HG02938 (cell line): ENCODE measurements around the gene SLX4IP.
"Not testable (repeated sequence)": the region's sequence is repeated elsewhere in the genome, so short reads cannot be mapped to it uniquely, and the experiment has no call there.

Experiments
- ATAC-seq: cut with Tn5 transposase; IDR thresholded peaks from one replicate; pipeline ENCODE4 v1.9.1; 2021; ENCODE audit warnings: mild to moderate bottlenecking, moderate library complexity; ENCODE audit not compliant: unreplicated experiment

The SLX4IP gene

GRCh38 chr20:10434832-10435812 lies at the start of gene SLX4IP:
Gene SLX4IP, plus strand, starts transcription at chr20:10435305. Its CDS starts 22,900 bp downstream, at chr20:10458205.
- ATAC-seq, result peak; percentile 55

- ATAC-seq, result no peak
Observed at GRCh38 chr20:10385850-10386544, 49.1 kb upstream of the SLX4IP start.

- no peak for ATAC-seq
Observed at GRCh38 chr20:10387686-10388085, 47.4 kb upstream of the SLX4IP start.

- no peak for ATAC-seq
Observed at GRCh38 chr20:10388597-10388996, 46.5 kb upstream of the SLX4IP start.

- no peak for ATAC-seq
Observed at GRCh38 chr20:10390709-10391108, 44.4 kb upstream of the SLX4IP start.

GRCh38 chr20:10394752-10395151 lies 40.4 kb upstream of the SLX4IP start:
- ATAC-seq, result not testable (repeated sequence)

GRCh38 chr20:10398834-10399369 lies 36.2 kb upstream of the SLX4IP start:
- no peak for ATAC-seq

- peak; percentile 73 for ATAC-seq
Observed at GRCh38 chr20:10402938-10403608, 32.0 kb upstream of the SLX4IP start.

- no peak for ATAC-seq
Observed at GRCh38 chr20:10404023-10404628, 31.0 kb upstream of the SLX4IP start.

GRCh38 chr20:10404959-10405530 lies 30.1 kb upstream of the SLX4IP start:
- ATAC-seq, result no peak

GRCh38 chr20:10408108-10408813 lies 26.8 kb upstream of the SLX4IP start:
- ATAC-seq, result no peak

- no peak for ATAC-seq
Observed at GRCh38 chr20:10411673-10412072, 23.4 kb upstream of the SLX4IP start.

- peak; percentile 53 for ATAC-seq
Observed at GRCh38 chr20:10412591-10413408, 22.3 kb upstream of the SLX4IP start.

GRCh38 chr20:10415013-10415650 lies 20.0 kb upstream of the SLX4IP start:
- ATAC-seq, result no peak

- ATAC-seq, result not testable (repeated sequence)
Observed at GRCh38 chr20:10417218-10417617, 17.9 kb upstream of the SLX4IP start.

GRCh38 chr20:10419550-10420133 lies 15.5 kb upstream of the SLX4IP start:
- no peak for ATAC-seq

- ATAC-seq, result peak; percentile 73
Observed at GRCh38 chr20:10423735-10424134, 11.4 kb upstream of the SLX4IP start.
